PC-9 (cell line): ENCODE data around the gene SLC4A9. TPM values are rescaled to one million over a fixed set of nuclear protein-coding genes. Genes with fewer than 3 reads are reported as not detected.

Experiments used
- BruUV-seq: library from RNA; stranded (reverse); fragments of 400-500 nt; replicated peaks from 2 replicates; lab custom pipeline; 2021; lab: Mats Ljungman, UMichigan
- CTCF ChIA-PET: fragments of 300-600 bp; sonication (Branson Sonifier 250); formaldehyde crosslinking; loops from one replicate; lab custom pipeline; 2022; ENCODE audit warnings: antibody characterized with exemption; lab: Charles Lee
- POLR2A ChIA-PET: fragments of 300-600 bp; sonication (Branson Sonifier 250); formaldehyde crosslinking; loops from one replicate; lab custom pipeline; 2022; ENCODE audit warnings: antibody characterized with exemption; ENCODE audit not compliant: unreplicated experiment; lab: Charles Lee
- DNase-seq, 2 experiments: peaks; one replicate each; pipeline versions ENCODE4 v3.0.0 to v3.0.0-alpha.2; 2015 to 2022; ENCODE audit warnings: mixed read lengths in 1 of 2
- H2AFZ ChIP-seq: fragments of 200-600 bp; sonication (generic); 2 replicates; pipeline ENCODE4 v1.8.1; 2017; ENCODE audit warnings: antibody characterized with exemption
- H3F3A ChIP-seq: fragments of 200-600 bp; sonication (generic); 2 replicates; pipeline ENCODE4 v1.8.1; 2017; ENCODE audit warnings: antibody characterized with exemption, mild to moderate bottlenecking, low read depth; ENCODE audit not compliant: insufficient read depth
- H3K27ac ChIP-seq: fragments of 200-600 bp; sonication (generic); 2 replicates; pipeline ENCODE4 v1.6.1; 2016; ENCODE audit warnings: mixed run types
- H3K27me3 ChIP-seq: fragments of 200-600 bp; sonication (generic); 2 replicates; pipeline ENCODE4 v1.6.1; 2016; ENCODE audit warnings: low read depth, mixed run types; ENCODE audit not compliant: insufficient read depth
- H3K36me3 ChIP-seq: fragments of 200-600 bp; sonication (generic); 2 replicates; pipeline ENCODE4 v1.6.1; 2016; ENCODE audit warnings: low read depth, mixed run types
- H3K4me1 ChIP-seq: fragments of 200-600 bp; sonication (generic); replicated peaks from 2 replicates; pipeline ENCODE4 v1.6.1; 2016; ENCODE audit warnings: mixed run types; ENCODE audit not compliant: insufficient read depth
- H3K4me2 ChIP-seq: fragments of 200-600 bp; sonication (generic); 2 replicates; pipeline ENCODE4 v1.6.1; 2017; ENCODE audit warnings: mixed run types
- H3K4me3 ChIP-seq: fragments of 200-600 bp; sonication (generic); 2 replicates; pipeline ENCODE4 v1.6.1; 2016; ENCODE audit warnings: mixed run types
- H3K79me2 ChIP-seq: fragments of 200-600 bp; sonication (generic); 2 replicates; pipeline ENCODE4 v1.6.1; 2017; ENCODE audit warnings: low read depth, mixed run types
- H3K9me2 ChIP-seq: fragments of 200-600 bp; sonication (generic); 2 replicates; pipeline ENCODE4 v1.8.1; 2017; ENCODE audit warnings: mild to moderate bottlenecking; ENCODE audit not compliant: insufficient read depth
- H3K9me3 ChIP-seq: fragments of 200-600 bp; sonication (generic); 2 replicates; pipeline ENCODE4 v1.8.1; 2016; ENCODE audit warnings: low read depth; ENCODE audit not compliant: insufficient read depth
- H4K20me1 ChIP-seq: fragments of 200-600 bp; sonication (generic); 2 replicates; pipeline ENCODE4 v1.8.1; 2017; ENCODE audit not compliant: insufficient read depth
- CTCF ChIP-seq: fragments of 200-600 bp; sonication (generic); conservative IDR thresholded peaks from 2 replicates; pipeline ENCODE4 v1.6.1; 2017; ENCODE audit warnings: mixed run types, antibody characterized with exemption, mild to moderate bottlenecking, moderate library complexity
- EZH2 ChIP-seq: fragments of 200-600 bp; sonication (generic); IDR thresholded peaks from 2 replicates; pipeline ENCODE4 v1.8.0; 2017; ENCODE audit warnings: antibody characterized with exemption, low read depth
- intact Hi-C: fragments of 100-400 bp; cut with micrococcal nuclease; formaldehyde crosslinking; loops from one replicate; pipeline ENCODE4 v1.10.0; 2022; ENCODE audit not compliant: unreplicated experiment
- total RNA-seq: library from RNA; stranded (reverse); gene quantifications from 2 replicates; pipeline ENCODE4 v1.2.3, GENCODE V29; 2021

SLC4A9 gene
- total RNA-seq, 1 experiment from 2014 or later = 0.20 TPM

GRCh38 chr5:140391312-140391711 is 31.3 kb downstream of the SLC4A9 start:
- TF ChIP-seq CTCF (no peak), EZH2 (no peak)
- H3K4me3 ChIP-seq = no peak overlapping the region
- POLR2A ChIA-PET = interaction anchor here (0.5 kb wide), 1 partner anchor 10 kb away, joined by 3 read pairs; no protein-coding TSS in a partner anchor
- H3K36me3 ChIP-seq = no peaks in the 10 kb centered on the region
- no peaks in the 10 kb centered on the region for H3K4me1 ChIP-seq
- H3K9me2 ChIP-seq = no peaks in the 10 kb centered on the region
- H3K27me3 ChIP-seq = no peaks in the 10 kb centered on the region
- no TSS peak for BruUV-seq
- intact Hi-C loops = no loop called here
- no peak overlapping the region for H3K4me2 ChIP-seq
- H2AFZ ChIP-seq = no peak overlapping the region
- H3K79me2 ChIP-seq = no peaks in the 10 kb centered on the region
- no peaks in the 10 kb centered on the region for H3K9me3 ChIP-seq
- no peaks in the 10 kb centered on the region for H4K20me1 ChIP-seq
- peak overlapping the region; percentile 17; the same call in 1 of the 2 replicates for H3K27ac ChIP-seq
- CTCF ChIA-PET = no interaction called here
- H3F3A ChIP-seq = no peaks in the 10 kb centered on the region; the same call in 1 of the 2 replicates
- DNase-seq = no peak

GRCh38 chr5:140391732-140392131 is 31.7 kb downstream of the SLC4A9 start:
- Histone ChIP-seq H3K36me3 (no peaks in the 10 kb centered on the region), H2AFZ (no peak overlapping the region), H3K4me1 (no peaks in the 10 kb centered on the region), H3K27me3 (no peaks in the 10 kb centered on the region), H3K79me2 (no peaks in the 10 kb centered on the region), H4K20me1 (no peaks in the 10 kb centered on the region), H3K27ac (peak overlapping the region; percentile 17; the same call in 1 of the 2 replicates), H3F3A (no peaks in the 10 kb centered on the region; the same call in 1 of the 2 replicates), H3K4me3 (no peak overlapping the region), H3K9me3 (no peaks in the 10 kb centered on the region), H3K4me2 (no peak overlapping the region), H3K9me2 (no peaks in the 10 kb centered on the region)
- BruUV-seq = no TSS peak
- ChIA-PET CTCF (no interaction called here), POLR2A (interaction anchor here (0.5 kb wide), 1 partner anchor 9 kb away, joined by 3 read pairs; no protein-coding TSS in a partner anchor)
- DNase-seq = peak in 1 of 2 experiments; percentile 55
- intact Hi-C loops = no loop called here
- TF ChIP-seq CTCF (no peak), EZH2 (no peak)

GRCh38 chr5:140393738-140394137 is 33.7 kb downstream of the SLC4A9 start:
- 0 out of 2 replicates have a peak, but pooled peaks cover 3% of the 10 kb centered on the region for H3K79me2 ChIP-seq
- H3K4me2 ChIP-seq = no peak overlapping the region
- ChIA-PET POLR2A (interaction anchor here (0.5 kb wide), 1 partner anchor 170 kb away, joined by 34 read pairs; no protein-coding TSS in a partner anchor), CTCF (interaction anchor here (0.6 to 0.7 kb wide), 2 partner anchors 93 to 804 kb away, joined by 3 to 4 read pairs; no protein-coding TSS in a partner anchor)
- H3K9me3 ChIP-seq = no peaks in the 10 kb centered on the region
- no peak overlapping the region for H3K4me3 ChIP-seq
- TF ChIP-seq CTCF (no peak), EZH2 (no peak)
- no peak overlapping the region for H3K27ac ChIP-seq
- H3K27me3 ChIP-seq = no peaks in the 10 kb centered on the region
- H3F3A ChIP-seq = peaks cover 10% of the 10 kb centered on the region; the same call in 1 of the 2 replicates
- BruUV-seq = no TSS peak
- no peaks in the 10 kb centered on the region for H3K36me3 ChIP-seq
- no peak overlapping the region for H2AFZ ChIP-seq
- peaks cover 14% of the 10 kb centered on the region for H3K4me1 ChIP-seq
- no peaks in the 10 kb centered on the region for H3K9me2 ChIP-seq
- H4K20me1 ChIP-seq = no peaks in the 10 kb centered on the region
- intact Hi-C loops = no loop called here
- no peak for DNase-seq
